Kidney epithelial cell (primary cell): ENCODE results near the gene SLC2A10. TPM values are rescaled to one million over a fixed set of nuclear protein-coding genes. Genes with fewer than 3 reads are reported as not detected.

ENCODE experiments used
- DNase-seq: peaks from one replicate; pipeline ENCODE4 v3.0.0-alpha.2; 2010; ENCODE audit warnings: low read depth
- H3K27me3 ChIP-seq: 2 replicates; pipeline ENCODE4 v1.6.0; 2011; ENCODE audit warnings: low read length; ENCODE audit not compliant: control insufficient read depth, insufficient read depth
- H3K36me3 ChIP-seq: 2 replicates; pipeline ENCODE4 v1.5.1; 2011; ENCODE audit warnings: low read length; ENCODE audit not compliant: control insufficient read depth, insufficient read depth
- H3K4me3 ChIP-seq: 2 replicates; pipeline ENCODE4 v1.5.1; 2011; ENCODE audit warnings: low read depth, mild to moderate bottlenecking, control low read depth, low read length
- CTCF ChIP-seq: IDR thresholded peaks from 2 replicates; pipeline ENCODE4 v1.5.1; 2011; ENCODE audit warnings: mild to moderate bottlenecking, moderate library complexity, low read length, control low read depth, inconsistent platforms; ENCODE audit not compliant: insufficient read depth, poor library complexity, severe bottlenecking
- total RNA-seq: library from RNA; depleted of rRNA; stranded (reverse); fragments of >200 nt; gene quantifications from 2 replicates; pipeline ENCODE4 v1.2.3, GENCODE V29; 2015

Gene SLC2A10
- total RNA-seq, 1 donor from 2014 or later, result 11.9 TPM

- Histone ChIP-seq H3K27me3 (no peaks in the 10 kb centered on the region), H3K4me3 (no peak overlapping the region), H3K36me3 (no peaks in the 10 kb centered on the region)
- TF ChIP-seq CTCF, result no peak
- no peak for DNase-seq
These were observed 64.8 kb downstream of the SLC2A10 start for GRCh38 chr20:46774236-46774635.

- no peaks in the 10 kb centered on the region for H3K36me3 ChIP-seq
- no peak for TF ChIP-seq CTCF
- no peak overlapping the region for H3K4me3 ChIP-seq
- DNase-seq, result no peak
- H3K27me3 ChIP-seq, result no peaks in the 10 kb centered on the region
These were observed 65.6 kb downstream of the SLC2A10 start for GRCh38 chr20:46774943-46775560.

GRCh38 chr20:46775806-46776205 is 66.4 kb downstream of the SLC2A10 start:
- H3K36me3 ChIP-seq, result no peaks in the 10 kb centered on the region
- TF ChIP-seq CTCF, result no peak
- DNase-seq, result no peak
- H3K4me3 ChIP-seq, result no peak overlapping the region
- no peaks in the 10 kb centered on the region for H3K27me3 ChIP-seq

- Histone ChIP-seq H3K27me3 (no peaks in the 10 kb centered on the region), H3K36me3 (no peaks in the 10 kb centered on the region), H3K4me3 (no peak overlapping the region)
- DNase-seq, result no peak
- no peak for TF ChIP-seq CTCF
These were observed 67.9 kb downstream of the SLC2A10 start for GRCh38 chr20:46777331-46777730.

- no peaks in the 10 kb centered on the region for H3K36me3 ChIP-seq
- DNase-seq, result no peak
- H3K27me3 ChIP-seq, result no peaks in the 10 kb centered on the region
- TF ChIP-seq CTCF, result no peak
- no peak overlapping the region for H3K4me3 ChIP-seq
These were observed 70.4 kb downstream of the SLC2A10 start for GRCh38 chr20:46779831-46780230.

GRCh38 chr20:46784436-46785127 is 75.1 kb downstream of the SLC2A10 start:
- H3K36me3 ChIP-seq, result no peaks in the 10 kb centered on the region
- H3K27me3 ChIP-seq, result peaks cover 3% of the 10 kb centered on the region
- H3K4me3 ChIP-seq, result no peak overlapping the region
- no peak for TF ChIP-seq CTCF
- no peak for DNase-seq
